Activated T-cell treated with anti-CD3 and anti-CD28 coated beads, Interleukin-2, amount 50 U/mL, for 72 hours (primary cell): ENCODE results near the gene RIPPLY3. TPM values are rescaled to one million over a fixed set of nuclear protein-coding genes. Genes with fewer than 3 reads are reported as not detected.
"Not testable (repeated sequence)": the region's sequence is repeated elsewhere in the genome, so short reads cannot be mapped to it uniquely, and the experiment has no call there.

Experiments
- ATAC-seq, 2 donors: fragments of 150-1000 bp; cut with Tn5 transposase; replicated peaks in 1 of 2; 2 replicates each; pipeline ENCODE4 v1.10.0; 2021; ENCODE audit warnings: moderate library complexity in 2 of 2, mild to moderate bottlenecking in 1 of 2
- DNase-seq, 2 donors: peaks; one replicate each; pipeline ENCODE4 v3.0.0; 2021 to 2022; ENCODE audit warnings: mixed read lengths in 1 of 2
- H3K27ac Mint-ChIP-seq: one replicate; pipeline ENCODE4 v1.8.0; 2022; ENCODE audit warnings: mild to moderate bottlenecking, moderate library complexity, mixed read lengths
- H3K27me3 Mint-ChIP-seq: one replicate; pipeline ENCODE4 v1.8.0; 2022; ENCODE audit warnings: low read depth, mixed read lengths
- H3K36me3 Mint-ChIP-seq, 2 donors: one replicate each; pipeline ENCODE4 v1.8.0; 2022; ENCODE audit warnings: mixed read lengths in 2 of 2, mild to moderate bottlenecking in 1 of 2; ENCODE audit not compliant: insufficient read depth in 2 of 2
- H3K4me1 Mint-ChIP-seq: one replicate; pipeline ENCODE4 v1.8.0; 2022; ENCODE audit warnings: low read depth, mixed read lengths
- H3K4me3 Mint-ChIP-seq, 2 donors: one replicate each; pipeline ENCODE4 v1.8.0; 2022; ENCODE audit warnings: mild to moderate bottlenecking in 2 of 2, mixed read lengths in 2 of 2, moderate library complexity in 2 of 2
- H3K9me3 Mint-ChIP-seq, 2 donors: one replicate each; pipeline ENCODE4 v1.8.0; 2022; ENCODE audit warnings: mixed read lengths in 2 of 2
- total RNA-seq, 2 donors: library from RNA; stranded (reverse); gene quantifications; one replicate each; pipeline ENCODE4 v1.2.3, GENCODE V29; 2022

Gene RIPPLY3
- total RNA-seq, 2 donors from 2014 or later, result 0.26 to 0.42 TPM

DNA sequence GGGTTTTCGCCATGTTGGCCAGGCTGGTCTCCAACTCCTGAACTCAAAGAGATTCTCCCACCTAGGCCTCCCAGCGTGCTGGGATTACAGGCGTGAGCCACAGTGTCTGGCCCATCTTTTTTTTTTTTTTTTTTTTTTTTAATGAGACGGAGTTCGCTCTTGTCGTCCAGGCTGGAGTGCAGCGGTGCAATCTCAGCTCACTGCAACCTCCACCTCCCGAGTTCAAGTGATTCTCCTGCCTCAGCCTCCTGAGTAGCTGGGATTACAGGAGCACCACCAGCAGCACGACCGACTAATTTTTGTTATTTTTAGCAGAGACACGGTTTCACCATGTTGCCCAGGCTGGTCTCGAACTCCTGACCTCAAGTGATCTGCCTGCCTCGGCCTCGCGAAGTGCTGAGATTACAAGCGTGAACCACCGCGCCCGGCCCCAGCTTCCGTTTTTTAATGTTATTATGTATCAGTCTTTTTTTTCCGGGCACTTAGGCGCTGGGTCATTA, 17.3 kb upstream of the RIPPLY3 start:
- H3K4me1 Mint-ChIP-seq, result peaks cover 53% of the 10 kb centered on the region
- not testable (repeated sequence) for DNase-seq, H3K9me3 Mint-ChIP-seq, H3K27me3 Mint-ChIP-seq, H3K36me3 Mint-ChIP-seq, ATAC-seq
- H3K4me3 Mint-ChIP-seq, result peak overlapping the region; percentile 87 to 88
- peak overlapping the region; percentile 88 for H3K27ac Mint-ChIP-seq

DNA sequence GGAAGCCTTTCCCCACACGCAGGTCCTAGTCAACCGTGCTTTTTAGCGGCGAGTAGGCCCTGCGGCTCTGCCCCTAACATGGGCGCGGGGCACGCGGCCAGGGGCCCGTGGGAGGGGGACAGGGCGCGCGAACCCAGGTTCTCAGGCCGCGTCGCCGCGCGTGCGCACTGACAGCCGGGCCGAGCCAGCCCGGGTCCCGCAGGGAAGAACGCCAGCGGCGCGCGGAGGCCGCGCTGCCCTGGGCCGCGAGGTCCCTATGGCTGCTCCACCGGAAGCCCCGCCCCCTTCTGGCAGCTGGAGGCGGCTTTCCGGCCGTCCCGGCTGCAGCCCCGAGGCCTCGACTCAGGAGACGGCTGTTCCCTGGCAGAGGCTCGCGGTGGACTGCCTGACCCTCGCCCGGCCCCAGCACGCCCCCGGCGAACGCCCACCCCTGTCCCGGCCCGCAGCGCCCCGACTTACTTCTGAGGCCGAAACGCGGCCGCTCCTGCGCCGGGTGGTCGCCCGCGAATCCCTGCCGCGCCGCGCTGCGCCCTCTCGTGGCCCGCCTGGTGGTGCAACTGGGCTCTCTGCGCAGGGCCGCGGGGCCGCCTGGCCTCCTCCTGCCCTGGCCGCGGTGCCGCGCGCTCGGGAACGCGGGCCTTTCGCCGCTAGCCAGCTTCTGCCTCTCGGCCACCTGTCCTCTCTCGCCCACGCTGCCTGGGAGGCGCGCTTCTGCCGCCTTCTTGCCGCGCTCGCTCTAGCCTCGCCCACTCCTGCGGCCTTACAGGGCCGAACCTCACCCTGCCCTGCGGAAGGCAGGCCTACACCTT, 16.6 kb upstream of the RIPPLY3 start:
- peak overlapping the region; percentile 87 to 88 for H3K4me3 Mint-ChIP-seq
- no peaks in the 10 kb centered on the region for H3K36me3 Mint-ChIP-seq
- no peaks in the 10 kb centered on the region for H3K27me3 Mint-ChIP-seq
- DNase-seq (peak; percentile 94 to 96), ATAC-seq (peak; percentile 88 to 89)
- H3K9me3 Mint-ChIP-seq, result no peaks in the 10 kb centered on the region
- H3K27ac Mint-ChIP-seq, result peak overlapping the region; percentile 88
- H3K4me1 Mint-ChIP-seq, result peaks cover 50% of the 10 kb centered on the region

DNA sequence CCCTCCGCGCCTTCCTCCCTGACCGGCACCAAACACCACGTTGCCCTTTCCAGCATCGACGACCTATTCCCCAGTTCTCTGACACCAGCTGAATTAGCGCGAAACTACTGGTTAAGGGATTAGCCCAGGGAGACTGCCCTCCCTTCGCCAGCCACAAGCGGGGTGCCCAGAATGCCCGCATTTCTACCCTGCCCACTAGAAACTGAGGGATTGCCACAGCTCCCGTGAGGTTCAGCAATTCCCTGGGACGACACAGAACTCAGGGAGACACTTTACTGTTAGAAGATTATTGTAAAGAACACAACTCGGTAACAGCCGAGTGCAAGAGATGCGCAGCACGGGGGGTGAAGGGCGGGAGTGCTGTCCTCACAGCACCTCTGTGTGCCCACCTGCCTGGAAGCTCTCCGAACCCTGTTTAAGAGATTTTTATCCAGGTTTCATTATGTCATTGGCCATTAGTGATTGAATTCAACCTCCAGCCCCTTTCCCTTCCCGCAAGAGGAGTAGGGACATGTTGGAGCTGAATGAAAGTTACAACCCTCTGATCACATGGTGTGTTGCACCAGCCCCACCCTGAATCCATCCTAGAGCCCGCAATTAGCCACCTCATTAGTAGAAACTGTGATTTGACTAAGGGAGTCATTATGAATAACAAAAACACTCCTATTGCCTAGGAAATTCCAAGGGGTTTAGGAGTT, 15.8 kb upstream of the RIPPLY3 start:
- DNase-seq (no peak), ATAC-seq (no peak)
- Mint-ChIP-seq H3K36me3 (no peaks in the 10 kb centered on the region), H3K4me3 (peak overlapping the region; percentile 87 to 88), H3K27ac (peak overlapping the region; percentile 63), H3K27me3 (no peaks in the 10 kb centered on the region), H3K4me1 (peaks cover 45% of the 10 kb centered on the region), H3K9me3 (no peaks in the 10 kb centered on the region)

DNA sequence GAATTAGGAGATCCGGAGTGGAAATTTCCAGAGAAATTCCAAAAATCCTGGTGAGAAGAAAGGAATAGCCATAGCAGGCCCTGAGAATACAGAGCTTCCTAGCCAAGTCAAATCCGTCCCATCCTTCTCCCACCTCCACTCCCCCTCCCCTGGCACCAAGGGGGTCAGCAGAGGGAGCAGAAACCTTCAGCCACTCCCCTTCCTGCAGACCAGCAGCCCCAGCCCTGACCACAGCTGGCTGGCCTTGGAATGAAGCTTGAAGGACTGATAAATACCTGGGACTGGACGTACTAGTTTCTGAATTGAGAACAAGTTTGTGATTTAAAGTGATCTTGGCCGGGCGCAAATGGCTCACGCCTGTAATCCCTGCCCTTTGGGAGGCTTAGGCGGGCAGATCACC, 13.8 kb upstream of the RIPPLY3 start:
- no peak overlapping the region for H3K27ac Mint-ChIP-seq

DNA sequence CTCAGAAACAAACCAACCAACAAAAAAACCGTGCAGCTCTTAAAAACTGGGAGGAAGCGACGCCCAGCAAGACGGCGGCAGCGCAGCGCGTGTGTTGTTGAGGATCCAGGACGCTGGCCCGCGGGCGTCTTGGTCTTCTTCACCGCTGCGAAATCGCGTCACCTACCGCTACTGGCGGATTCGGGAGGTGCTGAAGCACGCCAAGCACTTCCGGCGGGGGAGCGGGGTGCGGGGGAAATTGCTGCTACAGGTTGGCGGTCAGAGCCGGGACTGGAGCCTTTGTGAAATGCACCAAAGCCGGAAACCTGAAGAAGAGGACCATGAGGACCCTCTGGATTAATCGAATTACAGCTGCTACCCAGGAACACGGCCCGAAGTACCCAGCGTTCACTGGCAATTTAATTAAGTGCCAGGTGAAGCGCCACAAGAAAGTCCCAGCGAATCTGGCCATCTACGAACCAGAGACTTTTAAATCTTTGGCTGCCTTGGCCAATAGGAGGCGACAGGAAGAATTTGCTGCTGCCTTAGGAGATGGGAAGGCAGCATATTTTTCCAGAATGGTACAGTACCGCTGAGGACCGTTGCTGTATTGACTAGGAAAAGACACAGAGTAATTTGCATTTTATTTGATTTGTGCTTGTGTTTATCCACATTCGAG, 11.9 kb upstream of the RIPPLY3 start:
- H3K4me1 Mint-ChIP-seq, result peaks cover 9% of the 10 kb centered on the region
- no peaks in the 10 kb centered on the region for H3K9me3 Mint-ChIP-seq
- ATAC-seq (no peak), DNase-seq (peak; percentile 45 to 54)
- peak overlapping the region; percentile 43 to 47 for H3K4me3 Mint-ChIP-seq
- H3K27ac Mint-ChIP-seq, result peak overlapping the region; percentile 24
- H3K36me3 Mint-ChIP-seq, result no peaks in the 10 kb centered on the region
- no peaks in the 10 kb centered on the region for H3K27me3 Mint-ChIP-seq

More for the DNA sequence above, 13.8 kb upstream of the RIPPLY3 start:
- ATAC-seq (no peak), DNase-seq (no peak)
- Mint-ChIP-seq H3K27me3 (no peaks in the 10 kb centered on the region), H3K4me3 (no peak overlapping the region), H3K9me3 (no peaks in the 10 kb centered on the region), H3K36me3 (no peaks in the 10 kb centered on the region), H3K4me1 (peaks cover 25% of the 10 kb centered on the region)

DNA sequence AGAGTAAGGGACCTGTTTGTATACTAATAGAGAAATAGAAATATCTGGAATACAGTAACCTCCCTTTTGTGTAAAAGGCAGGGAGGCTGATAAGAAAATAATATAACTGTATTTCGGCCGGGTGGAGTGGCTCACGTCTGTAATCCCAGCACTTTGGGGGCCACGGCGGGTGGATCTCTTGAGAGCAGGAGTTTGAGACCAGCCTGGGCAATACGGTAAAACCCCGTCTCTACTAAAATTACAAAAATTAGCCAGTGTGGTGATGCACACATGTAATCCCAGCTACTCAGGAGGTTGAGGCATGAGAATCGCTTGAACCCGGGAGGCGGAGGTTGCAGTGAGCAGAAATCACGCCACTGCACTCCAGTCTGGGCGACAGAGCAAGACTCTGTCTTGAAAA, 11.2 kb upstream of the RIPPLY3 start:
- not testable (repeated sequence) for ATAC-seq, H3K4me3 Mint-ChIP-seq

DNA sequence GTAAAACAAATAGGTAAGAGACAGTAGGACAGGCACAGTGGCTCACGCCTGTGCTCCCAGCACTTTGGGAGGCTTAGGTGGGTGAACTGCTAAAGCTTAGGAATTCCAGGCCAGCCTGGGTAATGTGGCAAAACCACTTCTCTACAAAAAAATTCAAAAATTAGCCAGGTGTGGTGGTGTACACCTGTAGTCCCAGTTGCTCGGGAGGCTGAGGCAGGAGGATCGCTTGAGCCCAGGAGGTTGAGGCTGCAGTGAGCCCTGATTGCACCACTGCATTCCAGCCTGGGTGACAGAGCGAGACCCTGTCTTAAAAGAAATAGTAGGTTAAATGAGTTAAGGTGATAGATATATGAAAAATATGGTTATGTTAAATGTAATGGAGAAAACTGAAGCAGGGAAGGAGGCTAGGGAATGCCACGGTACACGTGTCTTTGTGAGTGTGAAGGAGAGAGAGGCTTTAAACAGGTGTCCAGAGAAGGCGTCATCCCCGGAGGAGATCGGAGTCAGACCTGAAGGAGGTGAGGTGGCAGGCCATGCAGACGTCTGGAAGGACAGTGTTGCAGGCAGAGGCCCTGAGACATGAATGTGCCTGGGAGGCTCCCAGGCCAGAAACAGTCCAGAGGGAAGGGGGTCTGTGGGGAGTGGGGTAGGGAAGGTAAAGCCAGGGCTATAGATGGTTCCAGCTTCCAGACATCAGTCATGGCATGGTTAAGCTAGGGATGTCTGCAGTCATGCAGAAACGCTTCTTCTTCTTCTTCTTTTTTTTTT, 7.2 kb upstream of the RIPPLY3 start:
- no peaks in the 10 kb centered on the region for H3K9me3 Mint-ChIP-seq
- ATAC-seq (no peak), DNase-seq (no peak)
- no peaks in the 10 kb centered on the region for H3K36me3 Mint-ChIP-seq
- H3K27ac Mint-ChIP-seq, result no peak overlapping the region
- no peak overlapping the region for H3K4me3 Mint-ChIP-seq
- H3K27me3 Mint-ChIP-seq, result no peaks in the 10 kb centered on the region
- H3K4me1 Mint-ChIP-seq, result peaks cover 8% of the 10 kb centered on the region

More for the DNA sequence above, 11.2 kb upstream of the RIPPLY3 start:
- not testable (repeated sequence) for H3K9me3 Mint-ChIP-seq, H3K27ac Mint-ChIP-seq, H3K4me1 Mint-ChIP-seq, DNase-seq, H3K36me3 Mint-ChIP-seq, H3K27me3 Mint-ChIP-seq

DNA sequence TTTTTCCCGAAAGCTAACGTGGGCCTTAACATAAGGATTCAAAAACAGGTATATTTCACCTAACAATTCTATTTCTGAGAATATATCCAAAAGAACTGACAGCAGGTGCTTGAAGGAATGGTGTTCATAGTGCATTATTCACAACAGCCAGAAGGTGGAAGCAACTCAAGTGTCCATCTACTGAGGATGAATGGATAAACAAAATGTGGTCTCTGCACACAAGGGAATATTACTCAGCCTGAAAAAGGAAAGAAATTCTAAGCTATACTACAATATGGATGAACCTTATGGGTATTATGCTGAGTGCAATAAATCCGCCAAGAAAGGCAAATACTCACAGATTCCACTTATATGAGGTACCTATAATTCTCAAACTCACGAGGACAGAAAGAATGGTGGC, 6.1 kb upstream of the RIPPLY3 start:
- H3K4me1 Mint-ChIP-seq, result peaks cover 8% of the 10 kb centered on the region
- no peak overlapping the region for H3K27ac Mint-ChIP-seq
- DNase-seq, result no peak
- H3K4me3 Mint-ChIP-seq, result no peak overlapping the region
- ATAC-seq, result no peak
- H3K9me3 Mint-ChIP-seq, result no peaks in the 10 kb centered on the region
- H3K36me3 Mint-ChIP-seq, result no peaks in the 10 kb centered on the region
- H3K27me3 Mint-ChIP-seq, result no peaks in the 10 kb centered on the region

DNA sequence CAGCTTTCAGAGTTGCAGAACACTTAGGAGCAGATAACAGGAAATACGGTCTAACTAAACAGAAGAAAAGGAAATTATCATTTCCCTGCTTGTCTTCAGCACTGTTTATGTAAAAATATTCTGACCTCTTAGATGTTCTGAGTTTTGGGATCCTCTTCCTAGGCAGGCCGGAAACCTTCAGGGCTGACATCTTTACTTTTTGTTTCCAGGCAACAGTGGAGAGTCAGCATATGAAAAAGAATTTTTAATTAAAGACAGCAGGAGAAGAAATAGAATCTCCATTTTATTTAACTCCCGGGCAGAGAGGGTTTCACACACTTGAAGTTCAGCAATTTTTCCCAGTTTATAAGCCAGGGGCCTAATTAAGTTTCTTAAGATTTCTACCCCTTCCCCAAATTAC, 5.1 kb upstream of the RIPPLY3 start:
- peak overlapping the region; percentile 82 for H3K27ac Mint-ChIP-seq
- ATAC-seq (no peak), DNase-seq (no peak)
- H3K27me3 Mint-ChIP-seq, result no peaks in the 10 kb centered on the region
- H3K36me3 Mint-ChIP-seq, result no peaks in the 10 kb centered on the region
- peaks cover 8% of the 10 kb centered on the region for H3K4me1 Mint-ChIP-seq
- H3K4me3 Mint-ChIP-seq, result no peak overlapping the region
- no peaks in the 10 kb centered on the region for H3K9me3 Mint-ChIP-seq

DNA sequence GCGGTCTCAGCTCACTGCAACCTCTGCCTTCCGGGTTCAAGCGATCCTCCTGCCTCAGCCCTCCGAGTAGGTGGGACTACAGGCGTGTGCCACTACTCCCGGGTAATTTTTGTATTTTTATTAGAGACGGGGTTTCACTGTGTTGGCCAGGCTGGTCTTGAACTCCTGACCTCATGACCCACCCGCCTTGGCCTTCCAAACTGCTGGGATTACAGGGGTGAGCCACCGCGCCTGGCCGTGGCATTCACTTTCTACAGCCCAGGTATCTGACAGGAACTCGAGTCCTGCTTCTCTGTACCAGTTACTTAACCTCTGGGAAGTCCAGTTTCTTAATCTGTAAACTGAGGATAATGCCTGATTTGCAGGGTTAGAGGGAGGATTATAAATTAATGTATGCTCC, 3.7 kb upstream of the RIPPLY3 start:
- not testable (repeated sequence) for H3K36me3 Mint-ChIP-seq, ATAC-seq, DNase-seq, H3K27ac Mint-ChIP-seq, H3K9me3 Mint-ChIP-seq, H3K4me3 Mint-ChIP-seq
- H3K27me3 Mint-ChIP-seq, result peaks cover 10% of the 10 kb centered on the region
- peaks cover 17% of the 10 kb centered on the region for H3K4me1 Mint-ChIP-seq

DNA sequence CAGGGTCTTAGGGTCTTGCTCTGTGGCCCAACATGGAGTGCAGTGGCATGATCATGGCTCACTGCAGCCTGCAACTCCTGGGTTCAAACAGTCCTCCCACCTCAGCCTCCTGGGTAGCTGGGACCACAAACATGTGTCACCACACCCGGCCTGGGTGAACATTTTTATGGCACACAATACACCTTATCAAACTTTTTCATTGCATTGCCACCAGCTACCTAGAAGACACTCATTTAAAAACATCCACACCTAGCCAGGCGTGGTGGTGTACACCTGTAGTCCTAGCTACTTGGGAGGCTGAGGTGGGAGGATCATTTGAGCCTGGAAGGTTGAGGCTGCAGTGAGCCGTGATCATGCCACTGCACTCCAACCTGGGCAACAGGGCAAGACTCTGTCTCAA, 2.6 kb upstream of the RIPPLY3 start:
- H3K9me3 Mint-ChIP-seq, DNase-seq, H3K4me3 Mint-ChIP-seq, H3K36me3 Mint-ChIP-seq, H3K27ac Mint-ChIP-seq, ATAC-seq: not testable (repeated sequence)
- Mint-ChIP-seq H3K4me1 (peaks cover 17% of the 10 kb centered on the region), H3K27me3 (peaks cover 12% of the 10 kb centered on the region)

DNA sequence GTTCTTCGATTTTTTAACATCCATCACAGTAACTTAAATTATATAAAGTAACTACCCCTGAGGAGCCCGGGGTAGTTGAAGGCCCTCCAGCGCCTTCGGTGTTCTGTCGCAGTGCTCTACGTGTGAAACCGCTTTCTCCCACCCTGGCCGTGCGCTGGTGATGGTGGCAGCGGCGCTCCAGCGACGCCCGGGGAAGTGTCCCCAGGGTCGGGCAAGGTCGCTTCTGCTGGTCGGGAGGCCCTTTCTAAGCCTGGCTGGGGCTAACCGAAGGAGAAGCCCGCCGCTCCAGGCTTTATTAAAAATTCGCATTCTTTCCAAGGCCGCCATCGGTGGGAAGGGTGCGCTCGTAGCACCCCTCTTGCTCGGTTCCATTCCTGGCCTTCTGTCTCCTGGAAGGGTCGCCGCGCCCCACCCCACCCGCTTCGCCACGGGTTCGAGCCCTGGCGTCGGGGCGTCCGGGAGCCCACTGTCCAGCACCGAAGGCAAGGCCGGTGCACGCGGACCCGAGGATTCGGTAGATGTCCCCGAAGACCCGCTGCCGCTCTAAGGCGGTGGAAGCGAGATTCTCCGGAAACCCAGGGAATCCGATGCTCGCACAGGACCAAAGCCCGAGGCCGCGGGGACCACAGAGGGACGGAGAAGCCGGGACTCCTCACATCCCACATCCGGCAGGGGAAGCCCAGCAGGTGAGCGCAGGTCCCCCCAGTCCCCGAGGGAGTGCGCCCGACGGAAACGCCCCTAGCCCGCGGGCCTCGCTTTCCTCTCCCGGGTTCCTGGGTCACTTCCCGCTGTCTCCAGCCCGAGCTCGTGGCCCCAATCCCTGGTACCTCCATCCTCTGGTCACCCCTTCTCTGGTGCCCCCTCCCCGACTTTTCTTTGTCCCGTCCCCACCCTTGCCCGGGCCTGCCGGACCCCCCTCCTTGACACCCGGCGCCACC, 685 bp upstream of the RIPPLY3 start:
- no peak for DNase-seq
- Mint-ChIP-seq H3K9me3 (no peaks in the 10 kb centered on the region), H3K27ac (no peak overlapping the region), H3K4me3 (peak overlapping the region; percentile 65), H3K27me3 (peaks cover 31% of the 10 kb centered on the region), H3K4me1 (peaks cover 22% of the 10 kb centered on the region), H3K36me3 (no peaks in the 10 kb centered on the region)
- no peak for ATAC-seq
